ENCODE measurements around the gene GRIK2. TPM values are rescaled to one million over a fixed set of nuclear protein-coding genes. Genes with fewer than 3 reads are reported as not detected.

The GRIK2 gene
- polyA plus RNA-seq, 1 experiment = 12.8 TPM

DNA sequence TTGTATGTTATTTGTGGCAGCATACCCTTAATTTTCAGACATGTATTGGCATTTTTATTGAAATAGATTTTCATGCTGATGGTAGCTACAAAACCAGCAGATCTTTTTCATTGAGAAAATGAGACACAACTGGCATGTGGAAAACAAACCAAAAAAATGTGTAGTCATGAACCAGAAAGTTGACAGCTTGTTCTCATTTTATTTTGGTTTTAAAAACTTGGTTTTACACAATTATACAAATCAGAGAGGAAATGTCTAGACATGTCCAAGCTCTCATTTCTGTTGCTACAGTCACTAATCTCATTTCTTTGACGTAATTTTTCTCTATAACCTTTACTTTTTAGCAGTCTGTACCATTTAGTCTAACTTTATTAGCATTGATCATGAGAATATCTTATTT lies 85.4 kb downstream of the GRIK2 start:
- TF ChIP-seq CTCF (IDR thresholded peaks at IDR 0.05; ENCODE audit: low read depth, low read length) = no peak
- CTCF ChIA-PET = no interaction called here
- no peak for DNase-seq (ENCODE audit: low read depth, low spot score)
- Histone ChIP-seq H3K9me3 (ENCODE audit: control insufficient read depth, insufficient read depth, low read length) (0 out of 2 replicates have a peak, but pooled peaks cover 3% of the 10 kb centered on the region), H3K4me3 (ENCODE audit: low read depth, low read length) (no peak overlapping the region), H3K27me3 (ENCODE audit: control insufficient read depth, insufficient read depth, low read length) (no peaks in the 10 kb centered on the region), H3K27ac (ENCODE audit: low read depth, low read length) (no peak overlapping the region)
- POLR2A ChIA-PET = no interaction called here

GRCh38 chr6:101482606-101483005 lies 89.1 kb downstream of the GRIK2 start:
- ChIA-PET CTCF (no interaction called here), POLR2A (no interaction called here)
- no peak overlapping the region for H3K4me3 ChIP-seq (ENCODE audit: low read depth, low read length)
- no peak for TF ChIP-seq CTCF (IDR thresholded peaks at IDR 0.05; ENCODE audit: low read depth, low read length)
- no peak for DNase-seq (ENCODE audit: low read depth, low spot score)
- H3K27me3 ChIP-seq (ENCODE audit: control insufficient read depth, insufficient read depth, low read length) = no peaks in the 10 kb centered on the region
- H3K27ac ChIP-seq (ENCODE audit: low read depth, low read length) = no peak overlapping the region
- 0 out of 2 replicates have a peak, but pooled peaks cover 3% of the 10 kb centered on the region for H3K9me3 ChIP-seq (ENCODE audit: control insufficient read depth, insufficient read depth, low read length)

DNA sequence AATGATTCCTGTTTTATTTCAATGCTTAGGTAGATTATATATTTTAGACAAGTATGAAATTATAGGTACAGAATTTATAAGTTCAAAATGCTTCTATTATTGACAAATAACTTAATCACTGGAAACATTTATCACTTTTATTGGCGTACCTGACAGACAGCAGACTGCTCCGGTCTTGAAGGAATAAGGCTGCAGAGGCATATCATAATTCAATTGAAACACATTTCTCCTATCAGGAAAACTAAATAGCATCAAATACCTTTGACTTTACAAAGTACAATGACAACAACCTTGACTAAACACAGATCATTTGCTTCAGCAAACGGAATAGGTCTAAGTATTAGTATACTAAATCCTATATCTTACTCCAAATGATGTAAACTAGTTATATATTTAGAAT lies 91.3 kb downstream of the GRIK2 start:
- Histone ChIP-seq H3K27me3 (ENCODE audit: control insufficient read depth, insufficient read depth, low read length) (no peaks in the 10 kb centered on the region), H3K9me3 (ENCODE audit: control insufficient read depth, insufficient read depth, low read length) (no peaks in the 10 kb centered on the region), H3K4me3 (ENCODE audit: low read depth, low read length) (no peak overlapping the region), H3K27ac (ENCODE audit: low read depth, low read length) (no peak overlapping the region)
- TF ChIP-seq CTCF (IDR thresholded peaks at IDR 0.05; ENCODE audit: low read depth, low read length) = no peak
- CTCF ChIA-PET = no interaction called here
- POLR2A ChIA-PET = no interaction called here
- DNase-seq (ENCODE audit: low read depth, low spot score) = no peak

- DNase-seq (ENCODE audit: low read depth, low spot score) = no peak
- TF ChIP-seq CTCF (IDR thresholded peaks at IDR 0.05; ENCODE audit: low read depth, low read length) = no peak
- CTCF ChIA-PET = interaction anchor here (1.0 kb wide), 1 partner anchor 10 kb away, joined by 3 read pairs; no protein-coding TSS in a partner anchor
- no peaks in the 10 kb centered on the region for H3K27me3 ChIP-seq (ENCODE audit: control insufficient read depth, insufficient read depth, low read length)
- H3K4me3 ChIP-seq (ENCODE audit: low read depth, low read length) = no peak overlapping the region
- POLR2A ChIA-PET = no interaction called here
- H3K27ac ChIP-seq (ENCODE audit: low read depth, low read length) = no peak overlapping the region
- no peaks in the 10 kb centered on the region for H3K9me3 ChIP-seq (ENCODE audit: control insufficient read depth, insufficient read depth, low read length)
Measured at GRCh38 chr6:101486124-101486523, 92.6 kb downstream of the GRIK2 start.

- H3K9me3 ChIP-seq (ENCODE audit: control insufficient read depth, insufficient read depth, low read length) = no peaks in the 10 kb centered on the region
- CTCF ChIA-PET = no interaction called here
- H3K4me3 ChIP-seq (ENCODE audit: low read depth, low read length) = no peak overlapping the region
- DNase-seq (ENCODE audit: low read depth, low spot score) = no peak
- H3K27me3 ChIP-seq (ENCODE audit: control insufficient read depth, insufficient read depth, low read length) = no peaks in the 10 kb centered on the region
- TF ChIP-seq CTCF (IDR thresholded peaks at IDR 0.05; ENCODE audit: low read depth, low read length) = no peak
- no peak overlapping the region for H3K27ac ChIP-seq (ENCODE audit: low read depth, low read length)
- POLR2A ChIA-PET = no interaction called here
Measured at GRCh38 chr6:101486726-101487125, 93.2 kb downstream of the GRIK2 start.
